ENCODE data around the gene RNPS1.

- TF ChIP-seq CTCF (IDR thresholded peaks at IDR 0.05; ENCODE audit: low read depth, low read length) (no peak), POLR2A (IDR thresholded peaks at IDR 0.05; ENCODE audit: extremely low read depth, insufficient read length) (no peak), MYC (IDR thresholded peaks at IDR 0.05; ENCODE audit: low read depth, low read length) (no peak)
- TF ChIP-seq, protein P1, sequence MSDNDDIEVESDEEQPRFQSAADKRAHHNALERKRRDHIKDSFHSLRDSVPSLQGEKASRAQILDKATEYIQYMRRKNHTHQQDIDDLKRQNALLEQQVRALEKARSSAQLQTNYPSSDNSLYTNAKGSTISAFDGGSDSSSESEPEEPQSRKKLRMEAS (IDR thresholded peaks at IDR 0.05; ENCODE audit: low read depth, low read length): no peak
These were observed 17.2 kb downstream of the RNPS1 start for GRCh38 chr16:2250652-2251295.

Data from NB4 (cell line).